GM12892 (cell line): ENCODE measurements around the gene IL6R.

Experiments
- POLR2A ChIP-seq: IDR thresholded peaks from 2 replicates; pipeline ENCODE4 v1.6.1; 2011; ENCODE audit warnings: low read depth, low read length, control low read depth
- POLR2AphosphoS5 ChIP-seq: IDR thresholded peaks from 2 replicates; pipeline ENCODE4 v1.6.1; 2011; ENCODE audit warnings: low read depth, low read length, control low read depth
- TAF1 ChIP-seq: IDR thresholded peaks from 2 replicates; pipeline ENCODE4 v1.6.1; 2011; ENCODE audit warnings: low read depth, mild to moderate bottlenecking, control low read depth, low read length, borderline replicate concordance

DNA sequence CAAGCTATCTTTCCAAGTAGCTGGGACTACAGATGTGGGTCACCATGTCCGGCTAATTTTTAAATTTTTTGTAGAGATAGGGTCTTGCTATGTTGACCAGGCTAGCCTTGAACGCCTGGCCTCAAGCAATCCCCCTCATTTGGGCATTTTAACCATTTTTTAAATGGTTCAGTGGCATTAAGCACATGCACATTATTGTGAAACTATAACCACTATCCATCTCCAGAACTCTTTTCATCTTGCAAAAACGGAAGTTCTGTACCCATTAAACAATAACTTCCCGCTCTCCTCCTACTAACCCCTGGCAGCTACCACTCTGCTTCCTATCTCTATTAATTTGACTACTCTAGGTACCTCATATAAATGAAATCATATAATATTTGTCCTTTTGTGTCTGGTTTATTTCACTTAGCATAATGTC, 4.8 kb upstream of the IL6R start:
- TF ChIP-seq POLR2AphosphoS5 (no peak), POLR2A (no peak), TAF1 (no peak)
